A549 (cell line): ENCODE measurements around the gene DGCR2.
"Not testable (repeated sequence)": the region's sequence is repeated elsewhere in the genome, so short reads cannot be mapped to it uniquely, and the experiment has no call there.

Experiments
- CTCF ChIP-seq: fragments of >200 bp; sonication (Bioruptor Twin); formaldehyde crosslinking; IDR thresholded peaks from 3 replicates; pipeline ENCODE4 v1.5.1; 2016
- GATA3 ChIP-seq: IDR thresholded peaks from 2 replicates; pipeline ENCODE4 v1.6.1; 2012; ENCODE audit warnings: borderline replicate concordance
- MAFK ChIP-seq: fragments of 450-650 bp; IDR thresholded peaks from 2 replicates; pipeline ENCODE4 v1.6.1; 2014; ENCODE audit not compliant: partially characterized antibody
- MAZ ChIP-seq: fragments of 150-350 bp; IDR thresholded peaks from 2 replicates; pipeline ENCODE4 v1.6.1; 2014; ENCODE audit warnings: antibody characterized with exemption, low read depth, low read length, borderline replicate concordance

GRCh38 chr22:19032898-19033567 lies 89.2 kb downstream of the DGCR2 start:
- TF ChIP-seq GATA3, MAZ, CTCF, MAFK: not testable (repeated sequence)
